ENCODE data around the gene DYNC2I2.
A peak's percentile ranks its signal among the peaks of the same experiment; 100 is the strongest.
"Not testable (repeated sequence)": the region's sequence is repeated elsewhere in the genome, so short reads cannot be mapped to it uniquely, and the experiment has no call there.

The DYNC2I2 gene

GRCh38 chr9:128656416-128657343, at the start of gene DYNC2I2:
Gene DYNC2I2 (minus strand): TSS chr9:128656847. CDS start chr9:128656726, 121 bp downstream.
- peak; percentile 94 for DNase-seq

GRCh38 chr9:128706045-128706444, 49.4 kb upstream of the DYNC2I2 start:
- no peak for DNase-seq

- DNase-seq: no peak
These were observed 48.7 kb upstream of the DYNC2I2 start for GRCh38 chr9:128705051-128705965.

- DNase-seq: no peak
These were observed 47.7 kb upstream of the DYNC2I2 start for GRCh38 chr9:128704356-128704670.

- no peak for DNase-seq
These were observed 47.1 kb upstream of the DYNC2I2 start for GRCh38 chr9:128703616-128704355.

- no peak for DNase-seq
These were observed 46.4 kb upstream of the DYNC2I2 start for GRCh38 chr9:128702949-128703615.

GRCh38 chr9:128702445-128702948, 45.9 kb upstream of the DYNC2I2 start, which contains the start of gene PKN3:
Gene PKN3 (plus strand): TSS chr9:128702503. CDS start chr9:128702916, 413 bp downstream.
- DNase-seq: peak; percentile 82

- no peak for DNase-seq
These were observed 44.7 kb upstream of the DYNC2I2 start for GRCh38 chr9:128701227-128701854.

- DNase-seq: not testable (repeated sequence)
These were observed 42.6 kb upstream of the DYNC2I2 start for GRCh38 chr9:128699096-128699795.

GRCh38 chr9:128696923-128697707, 40.5 kb upstream of the DYNC2I2 start:
- no peak for DNase-seq

GRCh38 chr9:128694344-128694743, 37.7 kb upstream of the DYNC2I2 start:
- no peak for DNase-seq

GRCh38 chr9:128693738-128694137, 37.1 kb upstream of the DYNC2I2 start:
- DNase-seq: not testable (repeated sequence)

GRCh38 chr9:128690684-128691034, 34.0 kb upstream of the DYNC2I2 start:
- no peak for DNase-seq

- peak; percentile 60 for DNase-seq
These were observed 33.4 kb upstream of the DYNC2I2 start for GRCh38 chr9:128689820-128690683.

- peak; percentile 74 for DNase-seq
These were observed 32.7 kb upstream of the DYNC2I2 start for GRCh38 chr9:128689293-128689774.

- DNase-seq: peak; percentile 91
These were observed 32.0 kb upstream of the DYNC2I2 start, which contains the start of gene SET for GRCh38 chr9:128688501-128689292. Gene SET (plus strand): TSS chr9:128689222. CDS start chr9:128689583, 361 bp downstream.

- DNase-seq: no peak
These were observed 30.8 kb upstream of the DYNC2I2 start for GRCh38 chr9:128687453-128687852.
